HepG2 (cell line): ENCODE data around the gene SPECC1L. TPM values are rescaled to one million over a fixed set of nuclear protein-coding genes. Genes with fewer than 3 reads are reported as not detected.

Experiments
- ATAC-seq: fragments of 200-7000 bp; cut with Tn5 transposase; 3 replicates; pipeline ENCODE4 v1.9.1; 2020; ENCODE audit warnings: mild to moderate bottlenecking, moderate library complexity
- BruUV-seq: library from RNA; stranded (reverse); fragments of 400-500 nt; replicated peaks from 2 replicates; lab custom pipeline; 2021; lab: Mats Ljungman, UMichigan
- CTCF ChIA-PET: fragments of 300-600 bp; formaldehyde crosslinking; extraction: SDS; loops from one replicate; lab custom pipeline; 2021; ENCODE audit warnings: low total read pairs, inconsistent platforms, low intra/inter-chr PET ratio; lab: Yijun Ruan, JAX
- POLR2A ChIA-PET: fragments of 350-600 bp; sonication (Branson Sonifier 250); formaldehyde crosslinking; loops from one replicate; lab custom pipeline; 2020; ENCODE audit warnings: antibody characterized with exemption, inconsistent platforms; lab: Yijun Ruan, JAX
- DNase-seq: peaks from one replicate; pipeline ENCODE4 v3.0.0-alpha.2; 2015; ENCODE audit warnings: low spot score
- FAIRE-seq: peaks from 3 replicates; lab custom pipeline; 2011; peaks lifted over from hg19 to GRCh38; lab: Jason Lieb, UNC
- H2AFZ ChIP-seq: one replicate; pipeline ENCODE4 v1.6.1; 2011; ENCODE audit warnings: low read length, inconsistent platforms
- H3K27ac ChIP-seq: fragments of 300-600 bp; 3 replicates; pipeline ENCODE4 v1.8.0; 2011; ENCODE audit warnings: mixed run types, mild to moderate bottlenecking, mixed read lengths, low read length, inconsistent platforms; ENCODE audit not compliant: insufficient read depth; ENCODE audit errors: extremely low read length
- H3K27me3 ChIP-seq, 2 experiments: fragments of 200-600 bp in 1 of 2; 2 replicates in 1 of 2; 3 replicates in 1 of 2; pipeline versions ENCODE4 v1.6.0 to v1.8.0; 2011; ENCODE audit warnings: low read length in 2 of 2, mild to moderate bottlenecking in 2 of 2, moderate library complexity in 2 of 2, inconsistent platforms in 1 of 2; ENCODE audit not compliant: insufficient read depth in 2 of 2, control insufficient read depth in 1 of 2
- H3K36me3 ChIP-seq, 2 experiments: fragments of 200-600 bp in 1 of 2; replicated peaks in 1 of 2; 2 replicates in 1 of 2; 3 replicates in 1 of 2; pipeline versions ENCODE4 v1.5.1 to v1.8.0; 2011; ENCODE audit warnings: low read length in 2 of 2, inconsistent platforms in 1 of 2; ENCODE audit not compliant: insufficient read depth in 2 of 2, control insufficient read depth in 1 of 2
- H3K4me1 ChIP-seq: 2 replicates; pipeline ENCODE4 v1.5.1; 2012; ENCODE audit warnings: low read length, inconsistent platforms; ENCODE audit not compliant: insufficient read depth
- H3K4me2 ChIP-seq: 2 replicates; pipeline ENCODE4 v1.6.0; 2011; ENCODE audit warnings: low read depth, low read length, inconsistent platforms
- H3K4me3 ChIP-seq, 3 experiments: fragments of 200-600 bp in 1 of 3; sonication (generic), shearing (Covaris generic) in 1 of 3; replicated peaks in 1 of 3; 2 replicates each; pipeline ENCODE4 v1.5.1; 2011 to 2016; ENCODE audit warnings: low read length in 3 of 3, inconsistent platforms in 2 of 3, low read depth in 2 of 3, mild to moderate bottlenecking in 2 of 3, control low read depth in 1 of 3, mixed read lengths in 1 of 3; ENCODE audit not compliant: insufficient read depth in 1 of 3
- H3K79me2 ChIP-seq: one replicate; pipeline ENCODE4 v1.6.1; 2011; ENCODE audit warnings: low read length, inconsistent platforms; ENCODE audit not compliant: insufficient read depth
- H3K9ac ChIP-seq: 2 replicates; pipeline ENCODE4 v1.6.0; 2011; ENCODE audit warnings: mild to moderate bottlenecking, low read depth, low read length, inconsistent platforms; ENCODE audit not compliant: insufficient read depth
- H3K9me3 ChIP-seq: 2 replicates; pipeline ENCODE4 v1.5.1; 2012; ENCODE audit warnings: mild to moderate bottlenecking, low read length
- H4K20me1 ChIP-seq: 2 replicates; pipeline ENCODE4 v1.6.0; 2011; ENCODE audit warnings: inconsistent platforms, mild to moderate bottlenecking, low read length, moderate library complexity; ENCODE audit not compliant: insufficient read depth
- ARHGAP35 ChIP-seq: sonication (generic); formaldehyde crosslinking; IDR thresholded peaks from 2 replicates; pipeline ENCODE4 v1.9.0; 2022; ENCODE audit warnings: mild to moderate bottlenecking, inconsistent platforms, moderate library complexity, missing genetic modification reagents, borderline replicate concordance
- GPBP1L1 ChIP-seq: sonication (generic); formaldehyde crosslinking; IDR thresholded peaks from 2 replicates; pipeline ENCODE4 v1.5.0; 2020; ENCODE audit warnings: mild to moderate bottlenecking, missing genetic modification reagents
- IKZF4 ChIP-seq: sonication (generic); formaldehyde crosslinking; IDR thresholded peaks from 2 replicates; pipeline ENCODE4 v1.5.1; 2020; ENCODE audit warnings: borderline replicate concordance, mild to moderate bottlenecking, low read depth, missing genetic modification reagents; ENCODE audit errors: not compliant biosample characterization
- LRRFIP1 ChIP-seq: sonication (generic); formaldehyde crosslinking; conservative IDR thresholded peaks from 2 replicates; pipeline ENCODE4 v1.4.0; 2020; ENCODE audit warnings: missing genetic modification reagents
- NFIC ChIP-seq: IDR thresholded peaks from 2 replicates; pipeline ENCODE4 v1.6.1; 2012; ENCODE audit warnings: mild to moderate bottlenecking, low read length, inconsistent platforms
- SMAD1 ChIP-seq: sonication (generic); formaldehyde crosslinking; IDR thresholded peaks from 2 replicates; pipeline ENCODE4 v1.4.0; 2020; ENCODE audit warnings: missing genetic modification reagents, low read depth, mild to moderate bottlenecking, borderline replicate concordance
- TFDP1 ChIP-seq: IDR thresholded peaks from 2 replicates; pipeline ENCODE4 v1.6.1; 2016; ENCODE audit warnings: missing compliant biosample characterization, missing genetic modification reagents, borderline replicate concordance
- ZNF282 ChIP-seq: fragments of 450-650 bp; IDR thresholded peaks from 2 replicates; pipeline ENCODE4 v1.6.1; 2018; ENCODE audit not compliant: partially characterized antibody
- ZNF572 ChIP-seq: sonication (generic); formaldehyde crosslinking; IDR thresholded peaks from 2 replicates; pipeline ENCODE4 v1.5.1; 2020; ENCODE audit warnings: mild to moderate bottlenecking, missing genetic modification reagents
- ZNF639 ChIP-seq: conservative IDR thresholded peaks from 2 replicates; pipeline ENCODE4 v1.6.1; 2018; ENCODE audit warnings: missing genetic modification reagents
- WGBS: methylation state at CpG from one replicate; pipeline ENCODE4 v1.1.6; 2017; ENCODE audit warnings: low lambda C conversion rate; 5-methylcytosine and 5-hydroxymethylcytosine counted together
- in situ Hi-C: cut with HindIII; loops from 2 replicates; pipeline ENCODE4 v1.10.0; 2017; ENCODE audit warnings: low pct_unique_long_range_greater_than_20kb; ENCODE audit not compliant: extremely low pct_ligation_motif_present
- intact Hi-C: fragments of 100-400 bp; cut with micrococcal nuclease; formaldehyde crosslinking; loops from one replicate; pipeline ENCODE4 v1.10.0; 2022; ENCODE audit not compliant: unreplicated experiment
- polyA plus RNA-seq, 8 experiments: library from polyadenylated mRNA; depleted of rRNA in 3 of 8; stranded (reverse) in 7 of 8; unstranded in 1 of 8; fragments of >200 nt; fragmentation: Illumina TruSeq in 4 of 8; extraction: Trizol in 4 of 8; gene quantifications; 2 replicates each; pipeline versions ENCODE4 v1.2.1 to v1.2.3, GENCODE V29; 2011 to 2016; ENCODE audit warnings: low read depth in 4 of 8, missing spikeins in 1 of 8, mixed read lengths in 1 of 8; ENCODE audit not compliant: insufficient read depth in 1 of 8
- total RNA-seq, 5 experiments: library from RNA; depleted of rRNA; stranded (reverse); fragments of >200 nt; fragmentation: Illumina TruSeq; extraction: Trizol; gene quantifications; 2 replicates each; pipeline ENCODE4 v1.2.3, GENCODE V29; 2016; ENCODE audit warnings: low read depth in 1 of 5

SPECC1L gene
- total and polyA plus RNA-seq, 2 of the 13 experiments (the other 11 are each of a cell fraction or from before 2014, with no cell fraction given), result 14.1 to 30.3 TPM

GRCh38 chr22:24383061-24383460, 112.4 kb downstream of the SPECC1L start (continued):
- TF ChIP-seq NFIC (no peak), ZNF572 (CRISPR knock-in tag) (no peak), ZNF639 (no peak), ARHGAP35 (no peak), LRRFIP1 (CRISPR knock-in tag) (no peak), SMAD1 (CRISPR knock-in tag) (no peak)

- H3K4me1 ChIP-seq, result no peaks in the 10 kb centered on the region
- no peak overlapping the region for H2AFZ ChIP-seq
- no peaks in the 10 kb centered on the region for H3K9me3 ChIP-seq
- no peak overlapping the region for H3K4me3 ChIP-seq
- no peaks in the 10 kb centered on the region for H3K27me3 ChIP-seq
- no peaks in the 10 kb centered on the region; the same call in 1 of the 2 replicates for H4K20me1 ChIP-seq
- DNase-seq (no peak), ATAC-seq (no peak), FAIRE-seq (no peak)
- peaks cover 2 to 12% of the 10 kb centered on the region in 2 experiments; a peak in 3 of 5 replicates for H3K36me3 ChIP-seq
- no TSS peak for BruUV-seq
- H3K9ac ChIP-seq, result no peak overlapping the region
- H3K4me2 ChIP-seq, result no peak overlapping the region
- in situ Hi-C loops, result no loop called here
- no peak for TF ChIP-seq ZNF282
- no peak for TF ChIP-seq GPBP1L1 (CRISPR knock-in tag)
- no peak for TF ChIP-seq IKZF4 (CRISPR knock-in tag)
- TF ChIP-seq TFDP1 (CRISPR knock-in tag), result no peak
- TF ChIP-seq, all 625 proteins: peak for 0
- Histone ChIP-seq H3K79me2 (no peaks in the 10 kb centered on the region), H3K27ac (no peak overlapping the region)
- CTCF ChIA-PET, result no interaction called here
- intact Hi-C loops, result no loop called here
- POLR2A ChIA-PET, result no interaction called here
- 100% methylated on average over 1 of the region's 1 CpG for WGBS
Measured at GRCh38 chr22:24384131-24384530, 113.5 kb downstream of the SPECC1L start.
